ENCODE results near the gene SMG5. TPM values are rescaled to one million over a fixed set of nuclear protein-coding genes. Genes with fewer than 3 reads are reported as not detected.
A peak's percentile ranks its signal among the peaks of the same experiment; 100 is the strongest.

Gene SMG5
- polyA plus RNA-seq, 3 donors: 4.4 to 72.4 (median 7.0) TPM

DNA sequence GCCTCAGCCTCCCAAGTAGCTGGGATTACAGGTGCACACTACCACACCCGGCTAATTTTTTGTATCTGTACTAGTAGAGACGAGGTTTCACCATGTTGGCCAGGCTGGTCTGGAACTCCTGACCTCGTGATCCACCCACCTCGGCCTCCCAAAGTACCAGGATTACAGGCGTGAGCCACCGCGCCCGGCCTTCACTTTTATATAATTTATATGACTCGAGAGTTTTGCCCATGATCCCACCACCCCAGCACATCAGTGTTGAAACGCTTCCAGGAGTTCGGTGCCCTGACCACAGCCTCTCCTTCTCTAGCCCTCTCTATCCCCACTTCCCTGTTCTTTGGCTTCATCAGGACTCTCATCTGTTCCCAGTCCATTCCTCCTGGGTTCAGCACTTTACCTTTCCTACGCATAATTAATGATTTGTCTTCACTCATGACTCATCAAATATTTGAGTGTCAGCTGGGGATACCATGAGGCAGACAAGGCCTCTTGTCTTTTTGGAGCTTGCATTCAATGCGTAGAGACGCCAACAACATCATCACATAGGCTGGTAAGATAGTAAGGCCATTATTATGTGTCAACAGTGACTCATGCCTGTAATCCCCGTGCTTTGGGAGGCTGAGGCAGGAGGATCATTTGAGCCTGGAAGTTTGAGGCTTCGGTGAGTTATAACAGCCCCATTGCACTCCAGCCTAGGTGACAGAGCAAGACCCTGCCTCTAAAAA is 68.4 kb downstream of the SMG5 start:
- Histone ChIP-seq H3K4me1 (ENCODE audit: control insufficient read depth in 1 of 2, insufficient read depth in 2 of 2, low read length in 2 of 2) (peaks cover 42 to 52% of the 10 kb centered on the region in 2 donors), H3K4me2 (replicated peaks; ENCODE audit: extremely low read depth, low read length, poor library complexity, severe bottlenecking) (no peak overlapping the region), H3K27me3 (ENCODE audit: control insufficient read depth in 2 of 2, insufficient read depth in 2 of 2, low read length in 2 of 2) (no peaks in the 10 kb centered on the region), H3K27ac (ENCODE audit: low read depth in 1 of 2, low read length in 2 of 2) (peak overlapping the region; percentile 90 to 97), H3K79me2 (ENCODE audit: insufficient read depth, low read length) (peaks cover 38% of the 10 kb centered on the region), H2AFZ (ENCODE audit: insufficient read depth, low read depth, low read length, poor library complexity, severe bottlenecking) (no peak overlapping the region), H3K4me3 (replicated peaks in 1 of 3; ENCODE audit: low read depth in 2 of 3, low read length in 3 of 3) (peak overlapping the region in 1 of 3 experiments; percentile 87), H3K9me3 (replicated peaks in 1 of 2; ENCODE audit: control insufficient read depth in 1 of 2, insufficient read depth in 1 of 2, low read length in 2 of 2) (no peaks in the 10 kb centered on the region), H4K20me1 (ENCODE audit: insufficient read depth, low read length) (no peaks in the 10 kb centered on the region), H3K9ac (ENCODE audit: insufficient read depth, low read length, poor library complexity, severe bottlenecking) (peak overlapping the region; percentile 83), H3K36me3 (replicated peaks in 1 of 2; ENCODE audit: control insufficient read depth in 1 of 2, insufficient read depth in 2 of 2, low read length in 2 of 2) (peaks cover 22 to 26% of the 10 kb centered on the region in 2 donors)
- H3K36me3 Mint-ChIP-seq: peaks cover 28 to 49% of the 10 kb centered on the region in 2 donors
- 71% methylated on average over 10 of the region's 16 CpGs for WGBS (ENCODE audit: insufficient coverage)
- H3K4me3 Mint-ChIP-seq: peak overlapping the region; percentile 11 to 17
- H3K27me3 Mint-ChIP-seq (ENCODE audit: low read depth in 3 of 3): peaks cover 0 to 2% (median 0%) of the 10 kb centered on the region in 3 donors
- H3K27ac Mint-ChIP-seq: peak overlapping the region; percentile 69 to 99 (median 84)
- intact Hi-C loops (cut with micrococcal nuclease): no loop called here
- no peaks in the 10 kb centered on the region for H3K9me3 Mint-ChIP-seq
- DNase-seq: peak in 1 of 3 donors; percentile 38
- H3K4me1 Mint-ChIP-seq: peaks cover 34% of the 10 kb centered on the region
- TF ChIP-seq, protein P1, sequence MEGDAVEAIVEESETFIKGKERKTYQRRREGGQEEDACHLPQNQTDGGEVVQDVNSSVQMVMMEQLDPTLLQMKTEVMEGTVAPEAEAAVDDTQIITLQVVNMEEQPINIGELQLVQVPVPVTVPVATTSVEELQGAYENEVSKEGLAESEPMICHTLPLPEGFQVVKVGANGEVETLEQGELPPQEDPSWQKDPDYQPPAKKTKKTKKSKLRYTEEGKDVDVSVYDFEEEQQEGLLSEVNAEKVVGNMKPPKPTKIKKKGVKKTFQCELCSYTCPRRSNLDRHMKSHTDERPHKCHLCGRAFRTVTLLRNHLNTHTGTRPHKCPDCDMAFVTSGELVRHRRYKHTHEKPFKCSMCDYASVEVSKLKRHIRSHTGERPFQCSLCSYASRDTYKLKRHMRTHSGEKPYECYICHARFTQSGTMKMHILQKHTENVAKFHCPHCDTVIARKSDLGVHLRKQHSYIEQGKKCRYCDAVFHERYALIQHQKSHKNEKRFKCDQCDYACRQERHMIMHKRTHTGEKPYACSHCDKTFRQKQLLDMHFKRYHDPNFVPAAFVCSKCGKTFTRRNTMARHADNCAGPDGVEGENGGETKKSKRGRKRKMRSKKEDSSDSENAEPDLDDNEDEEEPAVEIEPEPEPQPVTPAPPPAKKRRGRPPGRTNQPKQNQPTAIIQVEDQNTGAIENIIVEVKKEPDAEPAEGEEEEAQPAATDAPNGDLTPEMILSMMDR (IDR thresholded peaks at IDR 0.05): no peak

- intact Hi-C loops (cut with micrococcal nuclease): no loop called here
Observed at GRCh38 chr1:156213644-156213966, 69.0 kb downstream of the SMG5 start.

More at GRCh38 chr1:156213644-156213966, 69.0 kb downstream of the SMG5 start:
- no peak for DNase-seq
- peak overlapping the region; percentile 90 to 97 for H3K27ac ChIP-seq (ENCODE audit: low read depth in 1 of 2, low read length in 2 of 2)
- H3K4me3 Mint-ChIP-seq: peak overlapping the region; percentile 87 to 95
- H3K4me3 ChIP-seq (replicated peaks in 1 of 3; ENCODE audit: low read depth in 2 of 3, low read length in 3 of 3): peak overlapping the region; percentile 69 to 87 (median 74)
- peaks cover 32% of the 10 kb centered on the region for H3K79me2 ChIP-seq (ENCODE audit: insufficient read depth, low read length)
- peaks cover 0 to 2% (median 0%) of the 10 kb centered on the region in 3 donors for H3K27me3 Mint-ChIP-seq (ENCODE audit: low read depth in 3 of 3)
- no peaks in the 10 kb centered on the region for H3K9me3 Mint-ChIP-seq
- H2AFZ ChIP-seq (ENCODE audit: insufficient read depth, low read depth, low read length, poor library complexity, severe bottlenecking): peak overlapping the region; percentile 80
- peak overlapping the region; percentile 96 to 99 (median 98) for H3K27ac Mint-ChIP-seq
- H3K27me3 ChIP-seq (ENCODE audit: control insufficient read depth in 2 of 2, insufficient read depth in 2 of 2, low read length in 2 of 2): no peaks in the 10 kb centered on the region
- peaks cover 37 to 46% of the 10 kb centered on the region in 2 donors for H3K4me1 ChIP-seq (ENCODE audit: control insufficient read depth in 1 of 2, insufficient read depth in 2 of 2, low read length in 2 of 2)
- peaks cover 33% of the 10 kb centered on the region for H3K4me1 Mint-ChIP-seq
- H4K20me1 ChIP-seq (ENCODE audit: insufficient read depth, low read length): no peaks in the 10 kb centered on the region
- no peaks in the 10 kb centered on the region for H3K9me3 ChIP-seq (replicated peaks in 1 of 2; ENCODE audit: control insufficient read depth in 1 of 2, insufficient read depth in 1 of 2, low read length in 2 of 2)
- TF ChIP-seq, protein P1 (IDR thresholded peaks at IDR 0.05): no peak
- peak overlapping the region; percentile 83 for H3K9ac ChIP-seq (ENCODE audit: insufficient read depth, low read length, poor library complexity, severe bottlenecking)
- peak overlapping the region; percentile 94 for H3K4me2 ChIP-seq (replicated peaks; ENCODE audit: extremely low read depth, low read length, poor library complexity, severe bottlenecking)
- H3K36me3 ChIP-seq (replicated peaks in 1 of 2; ENCODE audit: control insufficient read depth in 1 of 2, insufficient read depth in 2 of 2, low read length in 2 of 2): peaks cover 27 to 32% of the 10 kb centered on the region in 2 donors
- H3K36me3 Mint-ChIP-seq: peaks cover 33 to 54% of the 10 kb centered on the region in 2 donors
- 0% methylated on average over 2 of the region's 11 CpGs for WGBS (ENCODE audit: insufficient coverage)

Data from CD14-positive monocyte (primary cell).